ENCODE data around the gene TMEM178A.

DNA sequence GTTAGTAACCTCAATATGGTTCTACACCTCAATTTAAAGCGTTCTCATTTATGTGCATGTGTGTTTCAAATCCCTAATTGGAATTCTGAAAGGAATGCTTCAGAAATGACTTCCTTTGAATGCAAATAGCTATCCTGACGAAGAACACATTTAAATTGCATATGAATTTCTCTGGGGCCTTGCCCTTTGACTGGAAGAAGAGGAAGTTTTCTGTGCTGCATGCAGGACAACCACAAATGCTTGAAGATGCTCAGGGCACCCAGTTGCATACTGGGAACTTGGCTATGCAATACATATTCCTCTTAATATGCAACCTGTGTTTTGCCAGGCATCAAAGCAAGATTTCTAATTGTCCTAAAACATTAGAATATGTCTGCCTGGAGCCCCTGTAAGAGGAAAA lies 55.3 kb downstream of the TMEM178A start:
- TF ChIP-seq MXI1 (conservative IDR thresholded peaks at IDR 0.05; ENCODE audit: poor library complexity, severe bottlenecking) (no peak), RAD21 (conservative IDR thresholded peaks at IDR 0.05) (no peak)
- TF ChIP-seq, protein P1, sequence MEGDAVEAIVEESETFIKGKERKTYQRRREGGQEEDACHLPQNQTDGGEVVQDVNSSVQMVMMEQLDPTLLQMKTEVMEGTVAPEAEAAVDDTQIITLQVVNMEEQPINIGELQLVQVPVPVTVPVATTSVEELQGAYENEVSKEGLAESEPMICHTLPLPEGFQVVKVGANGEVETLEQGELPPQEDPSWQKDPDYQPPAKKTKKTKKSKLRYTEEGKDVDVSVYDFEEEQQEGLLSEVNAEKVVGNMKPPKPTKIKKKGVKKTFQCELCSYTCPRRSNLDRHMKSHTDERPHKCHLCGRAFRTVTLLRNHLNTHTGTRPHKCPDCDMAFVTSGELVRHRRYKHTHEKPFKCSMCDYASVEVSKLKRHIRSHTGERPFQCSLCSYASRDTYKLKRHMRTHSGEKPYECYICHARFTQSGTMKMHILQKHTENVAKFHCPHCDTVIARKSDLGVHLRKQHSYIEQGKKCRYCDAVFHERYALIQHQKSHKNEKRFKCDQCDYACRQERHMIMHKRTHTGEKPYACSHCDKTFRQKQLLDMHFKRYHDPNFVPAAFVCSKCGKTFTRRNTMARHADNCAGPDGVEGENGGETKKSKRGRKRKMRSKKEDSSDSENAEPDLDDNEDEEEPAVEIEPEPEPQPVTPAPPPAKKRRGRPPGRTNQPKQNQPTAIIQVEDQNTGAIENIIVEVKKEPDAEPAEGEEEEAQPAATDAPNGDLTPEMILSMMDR (IDR thresholded peaks at IDR 0.05; ENCODE audit: poor library complexity, severe bottlenecking), result no peak
- TF ChIP-seq, protein P2, sequence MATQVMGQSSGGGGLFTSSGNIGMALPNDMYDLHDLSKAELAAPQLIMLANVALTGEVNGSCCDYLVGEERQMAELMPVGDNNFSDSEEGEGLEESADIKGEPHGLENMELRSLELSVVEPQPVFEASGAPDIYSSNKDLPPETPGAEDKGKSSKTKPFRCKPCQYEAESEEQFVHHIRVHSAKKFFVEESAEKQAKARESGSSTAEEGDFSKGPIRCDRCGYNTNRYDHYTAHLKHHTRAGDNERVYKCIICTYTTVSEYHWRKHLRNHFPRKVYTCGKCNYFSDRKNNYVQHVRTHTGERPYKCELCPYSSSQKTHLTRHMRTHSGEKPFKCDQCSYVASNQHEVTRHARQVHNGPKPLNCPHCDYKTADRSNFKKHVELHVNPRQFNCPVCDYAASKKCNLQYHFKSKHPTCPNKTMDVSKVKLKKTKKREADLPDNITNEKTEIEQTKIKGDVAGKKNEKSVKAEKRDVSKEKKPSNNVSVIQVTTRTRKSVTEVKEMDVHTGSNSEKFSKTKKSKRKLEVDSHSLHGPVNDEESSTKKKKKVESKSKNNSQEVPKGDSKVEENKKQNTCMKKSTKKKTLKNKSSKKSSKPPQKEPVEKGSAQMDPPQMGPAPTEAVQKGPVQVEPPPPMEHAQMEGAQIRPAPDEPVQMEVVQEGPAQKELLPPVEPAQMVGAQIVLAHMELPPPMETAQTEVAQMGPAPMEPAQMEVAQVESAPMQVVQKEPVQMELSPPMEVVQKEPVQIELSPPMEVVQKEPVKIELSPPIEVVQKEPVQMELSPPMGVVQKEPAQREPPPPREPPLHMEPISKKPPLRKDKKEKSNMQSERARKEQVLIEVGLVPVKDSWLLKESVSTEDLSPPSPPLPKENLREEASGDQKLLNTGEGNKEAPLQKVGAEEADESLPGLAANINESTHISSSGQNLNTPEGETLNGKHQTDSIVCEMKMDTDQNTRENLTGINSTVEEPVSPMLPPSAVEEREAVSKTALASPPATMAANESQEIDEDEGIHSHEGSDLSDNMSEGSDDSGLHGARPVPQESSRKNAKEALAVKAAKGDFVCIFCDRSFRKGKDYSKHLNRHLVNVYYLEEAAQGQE (IDR thresholded peaks at IDR 0.05; ENCODE audit: borderline replicate concordance), result no peak
